NOMO-1 treated with DMSO at 0.1 percent for 48 hours (cell line): ENCODE measurements around the gene RRM1.

ENCODE experiments used
- DNase-seq: peaks from one replicate; lab custom pipeline; 2025; ENCODE audit not compliant: unreplicated experiment; lab: John Stamatoyannopoulos, UW

Gene RRM1

DNA sequence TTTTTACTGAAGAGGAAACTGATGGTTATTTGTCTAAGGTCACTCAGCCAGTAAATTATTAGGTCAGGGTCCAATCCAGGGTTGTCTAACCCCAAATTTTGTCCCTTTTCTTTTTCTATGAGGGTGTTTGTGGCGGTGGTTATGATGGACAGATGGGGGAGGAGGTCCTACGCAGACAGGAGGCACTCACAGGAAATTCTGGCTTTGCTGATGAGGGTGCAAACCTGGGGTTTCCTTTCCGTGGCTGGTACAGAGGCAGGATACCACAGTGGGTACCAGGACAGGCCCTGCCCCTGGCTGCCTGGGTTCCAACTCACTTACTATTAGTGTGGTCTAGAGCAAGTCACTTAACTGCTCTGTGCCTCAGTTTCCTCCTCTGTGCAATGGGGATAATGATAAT lies 91.0 kb downstream of the RRM1 start:
- DNase-seq = no peak

DNA sequence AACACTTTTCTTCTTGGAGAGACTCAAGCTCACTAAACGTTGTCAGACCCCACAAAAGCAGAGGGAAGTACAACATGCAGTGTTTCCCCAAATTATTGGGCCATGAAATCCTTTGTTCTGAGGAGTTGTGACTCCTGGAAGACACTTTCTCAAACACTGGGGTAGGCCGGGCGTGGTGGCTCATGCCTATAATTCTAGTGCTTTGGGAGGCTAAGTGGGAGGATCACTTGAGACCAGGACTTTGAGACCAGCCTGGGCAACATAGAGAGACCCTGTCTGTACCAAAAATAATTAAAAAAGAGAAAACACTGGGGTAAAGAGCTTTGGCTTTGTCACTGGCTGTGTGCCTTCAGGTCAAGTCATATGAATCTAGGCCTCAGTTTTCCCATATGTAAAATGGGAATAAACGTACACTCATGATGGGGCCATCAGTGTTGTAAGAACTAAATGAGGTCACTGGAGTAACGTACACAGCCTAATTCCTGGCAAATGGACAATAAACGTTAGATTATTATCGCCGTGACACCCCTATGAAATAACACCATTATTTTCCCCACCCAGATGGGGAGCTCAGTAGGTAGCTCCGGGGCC lies 92.0 kb downstream of the RRM1 start:
- no peak for DNase-seq

DNA sequence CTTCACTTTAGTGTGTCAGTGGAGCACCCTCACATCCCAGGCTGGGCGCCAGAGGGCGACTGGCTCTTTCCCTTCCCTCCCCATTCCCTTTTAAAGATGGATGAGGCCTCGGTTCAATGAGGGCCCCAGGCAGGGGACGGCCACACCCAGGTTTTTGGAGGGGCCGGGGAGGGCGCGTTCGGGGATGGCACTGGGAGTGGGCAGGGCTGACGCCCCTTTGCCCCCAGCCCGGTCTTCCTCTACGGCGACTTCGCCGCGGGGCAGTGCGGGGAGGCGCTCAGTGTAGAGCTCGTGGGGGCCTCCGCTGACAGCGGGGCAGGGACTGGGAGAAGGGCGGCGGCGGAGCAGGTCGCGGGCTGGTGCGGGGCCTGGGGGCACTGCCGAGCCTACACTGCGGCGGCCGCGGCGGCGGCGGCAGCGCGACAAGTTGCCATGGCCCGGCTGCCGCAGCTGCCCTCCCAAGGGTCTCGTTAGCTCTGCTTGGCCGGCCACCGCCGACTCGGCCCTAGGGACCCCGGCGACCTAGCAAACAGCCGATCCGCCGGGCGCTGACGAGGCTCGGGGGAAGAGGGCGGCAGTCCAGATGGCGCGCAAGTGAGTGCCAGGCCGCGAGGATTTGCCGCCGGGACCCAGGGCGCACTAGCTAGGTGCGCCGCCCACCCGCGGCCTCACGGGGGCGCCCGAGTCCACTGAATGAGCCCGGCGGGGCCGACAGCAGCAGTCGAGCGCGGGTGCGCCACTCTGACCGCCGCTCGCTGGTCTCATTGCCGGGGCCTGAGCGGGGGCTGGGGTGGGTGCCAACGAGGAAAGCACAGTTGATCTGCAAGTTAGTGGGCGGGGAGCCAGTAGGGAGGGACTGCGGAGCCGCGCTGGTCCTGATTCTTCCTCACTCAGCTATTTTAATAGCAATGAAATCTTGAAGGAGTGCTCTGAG lies 92.7 kb downstream of the RRM1 start:
- DNase-seq = peak; percentile 66
